ENCODE data around the gene SHKBP1.
"Not testable (repeated sequence)": the region's sequence is repeated elsewhere in the genome, so short reads cannot be mapped to it uniquely, and the experiment has no call there.

Gene SHKBP1

GRCh38 chr19:40559394-40559793 is 17.3 kb upstream of the SHKBP1 start:
- ChIA-PET CTCF (interaction anchor here (0.6 to 14.7 kb wide), 9 partner anchors 9 to 178 kb away, joined by 3 to 140 read pairs (median 4); no protein-coding TSS in a partner anchor), POLR2A (no interaction called here)
- H3K27ac ChIP-seq (ENCODE audit: extremely low read depth, low read depth, low read length) = no peak overlapping the region
- H3K4me3 ChIP-seq (ENCODE audit: low read depth, low read length) = no peak overlapping the region
- TF ChIP-seq KLF1 (tag by site-specific recombination; IDR thresholded peaks at IDR 0.05) = no peak
- TF ChIP-seq ZNF561 (tag by site-specific recombination; IDR thresholded peaks at IDR 0.05; ENCODE audit: borderline replicate concordance) = no peak
- TF ChIP-seq ZNF121 (tag by site-specific recombination; IDR thresholded peaks at IDR 0.05) = peak; percentile 99
- no peaks in the 10 kb centered on the region for H3K9me3 ChIP-seq (ENCODE audit: control insufficient read depth, insufficient read depth, low read depth, low read length)
- no peaks in the 10 kb centered on the region for H3K4me1 ChIP-seq (ENCODE audit: control insufficient read depth, insufficient read depth, low read length)
- H3K36me3 ChIP-seq (ENCODE audit: control insufficient read depth in 2 of 2, insufficient read depth in 1 of 2, low read length in 2 of 2) = no peaks in the 10 kb centered on the region; a peak in 1 of 3 replicates

- Histone ChIP-seq H3K27ac (ENCODE audit: extremely low read depth, low read depth, low read length) (no peak overlapping the region), H3K36me3 (ENCODE audit: control insufficient read depth in 2 of 2, insufficient read depth in 1 of 2, low read length in 2 of 2) (no peaks in the 10 kb centered on the region; a peak in 1 of 3 replicates), H3K4me1 (ENCODE audit: control insufficient read depth, insufficient read depth, low read length) (no peaks in the 10 kb centered on the region), H3K4me3 (ENCODE audit: low read depth, low read length) (no peak overlapping the region), H3K9me3 (ENCODE audit: control insufficient read depth, insufficient read depth, low read depth, low read length) (no peaks in the 10 kb centered on the region)
- POLR2A ChIA-PET = interaction anchor here (0.9 kb wide), 1 partner anchor 10 kb away, joined by 4 read pairs; no protein-coding TSS in a partner anchor
- CTCF ChIA-PET = interaction anchor here (0.6 to 14.7 kb wide), 7 partner anchors 9 to 178 kb away, joined by 3 to 140 read pairs (median 8); no protein-coding TSS in a partner anchor
- TF ChIP-seq ZNF747 (tag by site-specific recombination; IDR thresholded peaks at IDR 0.05) (no peak), ZNF600 (tag by site-specific recombination; IDR thresholded peaks at IDR 0.05) (peak; percentile 64), ZNF670 (tag by site-specific recombination; IDR thresholded peaks at IDR 0.05; ENCODE audit: low read depth) (no peak), REPIN1 (tag by site-specific recombination; IDR thresholded peaks at IDR 0.05; ENCODE audit: low read depth) (no peak)
These were observed 16.6 kb upstream of the SHKBP1 start for GRCh38 chr19:40560092-40560507.

- POLR2A ChIA-PET = interaction anchor here (0.6 to 0.8 kb wide), 2 partner anchors 9 to 32 kb away, joined by 3 to 6 read pairs; no protein-coding TSS in a partner anchor
- peak; percentile 55; the same call in 1 of the 2 replicates for TF ChIP-seq ZNF16 (tag by site-specific recombination; IDR thresholded peaks at IDR 0.05; ENCODE audit: low read depth)
- no peak for TF ChIP-seq KLF8 (tag by site-specific recombination; IDR thresholded peaks at IDR 0.05)
- TF ChIP-seq PRDM4 (tag by site-specific recombination; IDR thresholded peaks at IDR 0.05) = peak; percentile 74
- Histone ChIP-seq H3K4me3 (ENCODE audit: low read depth, low read length) (no peak overlapping the region), H3K27ac (ENCODE audit: extremely low read depth, low read depth, low read length) (no peak overlapping the region), H3K36me3 (ENCODE audit: control insufficient read depth in 2 of 2, insufficient read depth in 1 of 2, low read length in 2 of 2) (no peaks in the 10 kb centered on the region), H3K9me3 (ENCODE audit: control insufficient read depth, insufficient read depth, low read depth, low read length) (no peaks in the 10 kb centered on the region), H3K4me1 (ENCODE audit: control insufficient read depth, insufficient read depth, low read length) (no peaks in the 10 kb centered on the region)
- CTCF ChIA-PET = interaction anchor here (0.5 to 2.0 kb wide), 7 partner anchors 8 to 419 kb away, joined by 3 to 11 read pairs (median 4); no protein-coding TSS in a partner anchor
These were observed 14.7 kb upstream of the SHKBP1 start for GRCh38 chr19:40561947-40562346.

GRCh38 chr19:40564535-40564934 is 12.1 kb upstream of the SHKBP1 start:
- H3K4me1 ChIP-seq (ENCODE audit: control insufficient read depth, insufficient read depth, low read length); H3K9me3 ChIP-seq (ENCODE audit: control insufficient read depth, insufficient read depth, low read depth, low read length); H3K4me3 ChIP-seq (ENCODE audit: low read depth, low read length); POLR2A ChIA-PET; H3K27ac ChIP-seq (ENCODE audit: extremely low read depth, low read depth, low read length); H3K36me3 ChIP-seq (ENCODE audit: control insufficient read depth in 2 of 2, insufficient read depth in 1 of 2, low read length in 2 of 2): not testable (repeated sequence)
- peak; percentile 99 for TF ChIP-seq ZNF121 (tag by site-specific recombination; IDR thresholded peaks at IDR 0.05)
- CTCF ChIA-PET = interaction anchor here (0.6 to 12.8 kb wide), 3 partner anchors 12 to 423 kb away, joined by 4 to 132 read pairs (median 4); no protein-coding TSS in a partner anchor

GRCh38 chr19:40565355-40565754 is 11.3 kb upstream of the SHKBP1 start:
- no peaks in the 10 kb centered on the region for H3K36me3 ChIP-seq (ENCODE audit: control insufficient read depth in 2 of 2, insufficient read depth in 1 of 2, low read length in 2 of 2)
- ChIA-PET POLR2A (no interaction called here), CTCF (interaction anchor here (0.8 to 12.8 kb wide), 4 partner anchors 13 to 69 kb away, joined by 3 to 132 read pairs (median 5); no protein-coding TSS in a partner anchor)
- H3K4me1 ChIP-seq (ENCODE audit: control insufficient read depth, insufficient read depth, low read length) = peaks cover 10% of the 10 kb centered on the region
- no peaks in the 10 kb centered on the region for H3K9me3 ChIP-seq (ENCODE audit: control insufficient read depth, insufficient read depth, low read depth, low read length)
- H3K4me3 ChIP-seq (ENCODE audit: low read depth, low read length) = no peak overlapping the region
- no peak overlapping the region for H3K27ac ChIP-seq (ENCODE audit: extremely low read depth, low read depth, low read length)
- TF ChIP-seq ZIC2 (tag by site-specific recombination; IDR thresholded peaks at IDR 0.05) (peak; percentile 43; the same call in 1 of the 2 replicates), KLF1 (tag by site-specific recombination; IDR thresholded peaks at IDR 0.05) (peak; percentile 49; the same call in 1 of the 2 replicates), EGR2 (tag by site-specific recombination; IDR thresholded peaks at IDR 0.05; ENCODE audit: low read depth) (peak; percentile 55), MZF1 (tag by site-specific recombination; IDR thresholded peaks at IDR 0.05; ENCODE audit: borderline replicate concordance) (no peak), MYNN (tag by site-specific recombination; IDR thresholded peaks at IDR 0.05; ENCODE audit: borderline replicate concordance) (no peak), GLIS1 (tag by site-specific recombination; IDR thresholded peaks at IDR 0.05) (peak; percentile 44; the same call in 1 of the 2 replicates), ZFHX2 (tag by site-specific recombination; conservative IDR thresholded peaks at IDR 0.05) (peak; percentile 63), ZNF175 (tag by site-specific recombination; IDR thresholded peaks at IDR 0.05) (no peak), ZNF133 (tag by site-specific recombination; IDR thresholded peaks at IDR 0.05) (no peak), GLIS2 (tag by site-specific recombination; IDR thresholded peaks at IDR 0.05) (no peak), ZNF449 (tag by site-specific recombination; IDR thresholded peaks at IDR 0.05) (no peak), ZNF302 (tag by site-specific recombination; IDR thresholded peaks at IDR 0.05; ENCODE audit: low read depth) (no peak)
